HG03521 (cell line): ENCODE measurements around the gene PC.
A peak's percentile ranks its signal among the peaks of the same experiment; 100 is the strongest.

Source experiments
- ATAC-seq: cut with Tn5 transposase; IDR thresholded peaks from one replicate; pipeline ENCODE4 v1.9.1; 2021; ENCODE audit warnings: mild to moderate bottlenecking, moderate library complexity; ENCODE audit not compliant: unreplicated experiment

Gene PC

GRCh38 chr11:66868726-66869566, 89.2 kb downstream of the PC start:
- ATAC-seq = peak; percentile 62

GRCh38 chr11:66868082-66868725, 90.0 kb downstream of the PC start:
- ATAC-seq = no peak

GRCh38 chr11:66867425-66868040, 90.7 kb downstream of the PC start:
- no peak for ATAC-seq

- ATAC-seq = no peak
Measured at GRCh38 chr11:66866511-66866986, 91.6 kb downstream of the PC start.

- no peak for ATAC-seq
Measured at GRCh38 chr11:66866007-66866406, 92.2 kb downstream of the PC start.

- no peak for ATAC-seq
Measured at GRCh38 chr11:66864924-66865697, 93.1 kb downstream of the PC start.

- ATAC-seq = no peak
Measured at GRCh38 chr11:66864172-66864901, 93.8 kb downstream of the PC start.

GRCh38 chr11:66863428-66864125, 94.6 kb downstream of the PC start:
- ATAC-seq = no peak

GRCh38 chr11:66862559-66863037, 95.6 kb downstream of the PC start:
- no peak for ATAC-seq

GRCh38 chr11:66861774-66862558, 96.2 kb downstream of the PC start:
- ATAC-seq = no peak

GRCh38 chr11:66861038-66861773, 97.0 kb downstream of the PC start:
- ATAC-seq = no peak

- ATAC-seq = no peak
Measured at GRCh38 chr11:66860449-66860831, 97.7 kb downstream of the PC start.

- ATAC-seq = no peak
Measured at GRCh38 chr11:66859686-66860448, 98.3 kb downstream of the PC start.

GRCh38 chr11:66858939-66859685, 99.1 kb downstream of the PC start:
- ATAC-seq = no peak

- ATAC-seq = no peak
Measured at GRCh38 chr11:66858186-66858938, 99.8 kb downstream of the PC start.

GRCh38 chr11:66857927-66858185, 100.3 kb downstream of the PC start:
- no peak for ATAC-seq
